H1 (cell line): ENCODE data around the gene PPP1R14B. TPM values are rescaled to one million over a fixed set of nuclear protein-coding genes. Genes with fewer than 3 reads are reported as not detected.

Source experiments
- CTCF ChIA-PET: fragments of 300-600 bp; sonication (Branson Sonifier 250); formaldehyde crosslinking; loops from one replicate; lab custom pipeline; 2021; ENCODE audit not compliant: partially characterized antibody; lab: Charles Lee
- POLR2A ChIA-PET: fragments of 300-600 bp; sonication (Branson Sonifier 250); formaldehyde crosslinking; loops from one replicate; lab custom pipeline; 2021; ENCODE audit warnings: inconsistent platforms; ENCODE audit not compliant: partially characterized antibody; lab: Charles Lee
- DNase-seq, 2 experiments: peaks; one replicate each; pipeline versions ENCODE4 v3.0.0 to v3.0.0-alpha.2; 2010 to 2022; ENCODE audit warnings: low spot score in 2 of 2, low read depth in 1 of 2, mixed read lengths in 1 of 2
- FAIRE-seq: peaks from 2 replicates; lab custom pipeline; 2011; peaks lifted over from hg19 to GRCh38; lab: Jason Lieb, UNC
- H2AFZ ChIP-seq: 2 replicates; pipeline ENCODE4 v1.8.1; 2012; ENCODE audit warnings: low read length, inconsistent platforms
- H2AK5ac ChIP-seq: 2 replicates; pipeline ENCODE4 v1.6.1; 2013; ENCODE audit warnings: low read depth, low read length
- H2BK120ac ChIP-seq: replicated peaks from 2 replicates; pipeline ENCODE3; 2013; ENCODE audit warnings: low read depth, low read length, inconsistent platforms
- H2BK12ac ChIP-seq: 2 replicates; pipeline ENCODE4 v1.6.1; 2013; ENCODE audit warnings: low read depth, low read length
- H2BK15ac ChIP-seq: 2 replicates; pipeline ENCODE4 v1.6.1; 2013; ENCODE audit warnings: low read length
- H2BK20ac ChIP-seq: 2 replicates; pipeline ENCODE4 v1.6.1; 2013; ENCODE audit warnings: low read length
- H2BK5ac ChIP-seq: 2 replicates; pipeline ENCODE4 v1.6.1; 2013; ENCODE audit warnings: low read depth, low read length
- H3K14ac ChIP-seq: 2 replicates; pipeline ENCODE4 v1.6.1; 2013; ENCODE audit warnings: inconsistent platforms; ENCODE audit not compliant: insufficient read length
- H3K18ac ChIP-seq: 2 replicates; pipeline ENCODE4 v1.6.1; 2013; ENCODE audit warnings: low read length; ENCODE audit errors: extremely low read depth
- H3K23ac ChIP-seq: 2 replicates; pipeline ENCODE4 v1.6.1; 2013; ENCODE audit warnings: inconsistent platforms; ENCODE audit not compliant: insufficient read length
- H3K23me2 ChIP-seq: 2 replicates; pipeline ENCODE4 v1.6.1; 2013; ENCODE audit warnings: low read depth, low read length
- H3K27ac ChIP-seq: 2 replicates; pipeline ENCODE4 v1.6.1; 2011; ENCODE audit warnings: low read depth, low read length, inconsistent platforms
- H3K27me3 ChIP-seq, 4 experiments: replicated peaks in 1 of 4; 1 replicate in 1 of 4; 2 replicates in 3 of 4; pipeline versions ENCODE4 v1.6.1 to v1.8.1; 2011 to 2013; ENCODE audit warnings: low read length in 3 of 4, mild to moderate bottlenecking in 3 of 4, inconsistent platforms in 2 of 4, mixed read lengths in 2 of 4, moderate library complexity in 1 of 4; ENCODE audit not compliant: control insufficient read depth in 3 of 4, insufficient read depth in 3 of 4; ENCODE audit errors: extremely low read depth in 1 of 4
- H3K36me3 ChIP-seq, 4 experiments: 2 replicates each; pipeline versions ENCODE4 v1.6.1 to v1.8.1; 2011 to 2013; ENCODE audit warnings: mild to moderate bottlenecking in 4 of 4, low read length in 3 of 4, moderate library complexity in 2 of 4, control low read depth in 1 of 4, inconsistent platforms in 1 of 4; ENCODE audit not compliant: insufficient read depth in 4 of 4, control insufficient read depth in 2 of 4
- H3K4ac ChIP-seq: replicated peaks from 2 replicates; pipeline ENCODE3; 2013; ENCODE audit warnings: low read length, low read depth, mixed read lengths, inconsistent platforms; ENCODE audit not compliant: insufficient read length
- H3K4me1 ChIP-seq, 4 experiments: replicated peaks in 1 of 4; 1 replicate in 1 of 4; 2 replicates in 3 of 4; pipeline versions ENCODE4 v1.6.1 to v1.8.1; 2011 to 2013; ENCODE audit warnings: low read length in 3 of 4, inconsistent platforms in 2 of 4, mixed read lengths in 1 of 4; ENCODE audit not compliant: insufficient read depth in 4 of 4, control insufficient read depth in 3 of 4
- H3K4me2 ChIP-seq, 2 experiments: 2 replicates each; pipeline versions ENCODE4 v1.6.1 to v1.8.1; 2011 to 2013; ENCODE audit warnings: low read depth in 2 of 2, low read length in 2 of 2, control low read depth in 1 of 2, inconsistent platforms in 1 of 2, mild to moderate bottlenecking in 1 of 2; ENCODE audit not compliant: insufficient read depth in 1 of 2
- H3K4me3 ChIP-seq, 4 experiments: fragments of 200-600, 300-600 bp in 1 of 4; sonication (generic), shearing (Covaris generic), sonication (Bioruptor Twin) in 1 of 4; 2 replicates each; pipeline versions ENCODE4 v1.5.1 to v1.8.1; 2011 to 2016; ENCODE audit warnings: low read length in 4 of 4, low read depth in 3 of 4, control low read depth in 2 of 4, inconsistent platforms in 2 of 4, mild to moderate bottlenecking in 2 of 4, mixed read lengths in 1 of 4, moderate library complexity in 1 of 4; ENCODE audit not compliant: insufficient read depth in 2 of 4; ENCODE audit errors: extremely low read depth in 1 of 4
- H3K56ac ChIP-seq: replicated peaks from 2 replicates; pipeline ENCODE3; 2013; ENCODE audit warnings: low read depth, mild to moderate bottlenecking, mixed read lengths, low read length, inconsistent platforms; ENCODE audit not compliant: insufficient read length
- H3K79me1 ChIP-seq: 2 replicates; pipeline ENCODE4 v1.6.1; 2013; ENCODE audit warnings: low read depth, low read length, control low read depth
- H3K79me2 ChIP-seq, 2 experiments: 2 replicates each; pipeline versions ENCODE4 v1.6.1 to v1.8.1; 2012 to 2013; ENCODE audit warnings: low read length in 2 of 2, mild to moderate bottlenecking in 2 of 2, inconsistent platforms in 1 of 2; ENCODE audit not compliant: insufficient read depth in 2 of 2, control insufficient read depth in 1 of 2
- H3K9ac ChIP-seq, 4 experiments: replicated peaks in 1 of 4; 1 replicate in 1 of 4; 2 replicates in 3 of 4; pipeline versions ENCODE4 v1.6.1 to v1.8.1; 2011 to 2013; ENCODE audit warnings: low read depth in 3 of 4, low read length in 3 of 4, control low read depth in 2 of 4, mild to moderate bottlenecking in 2 of 4, moderate library complexity in 2 of 4, inconsistent platforms in 1 of 4; ENCODE audit errors: extremely low read depth in 1 of 4
- H3K9me3 ChIP-seq, 2 experiments: 2 replicates each; pipeline versions ENCODE4 v1.6.1 to v1.8.1; 2012 to 2013; ENCODE audit warnings: mild to moderate bottlenecking in 2 of 2, moderate library complexity in 2 of 2, control low read depth in 1 of 2, inconsistent platforms in 1 of 2, low read depth in 1 of 2, low read length in 1 of 2, mixed read lengths in 1 of 2; ENCODE audit not compliant: insufficient read depth in 2 of 2
- H4K20me1 ChIP-seq, 2 experiments: replicated peaks in 1 of 2; 2 replicates each; pipeline versions ENCODE3 to v1.8.1; 2011 to 2013; ENCODE audit warnings: inconsistent platforms in 2 of 2, low read length in 2 of 2, mild to moderate bottlenecking in 1 of 2; ENCODE audit not compliant: insufficient read depth in 2 of 2, control insufficient read depth in 1 of 2
- H4K5ac ChIP-seq: 2 replicates; pipeline ENCODE4 v1.6.1; 2013; ENCODE audit warnings: low read length, low read depth, mixed read lengths, inconsistent platforms; ENCODE audit not compliant: insufficient read length
- H4K8ac ChIP-seq: 2 replicates; pipeline ENCODE4 v1.8.0; 2013; ENCODE audit warnings: mild to moderate bottlenecking, moderate library complexity, low read length, inconsistent platforms; ENCODE audit not compliant: insufficient read depth; ENCODE audit errors: extremely low read depth
- H4K91ac ChIP-seq: replicated peaks from 2 replicates; pipeline ENCODE3; 2013; ENCODE audit warnings: low read length, mixed read lengths, inconsistent platforms; ENCODE audit not compliant: insufficient read length
- ASH2L ChIP-seq: fragments of 200-600, 300-600 bp; sonication (generic); IDR thresholded peaks from one replicate; pipeline ENCODE4 v1.7.1; 2017; ENCODE audit warnings: low read length
- BCL11A ChIP-seq, 2 experiments: IDR thresholded peaks; one replicate each; pipeline ENCODE4 v1.6.1; 2011; ENCODE audit warnings: low read depth in 2 of 2, low read length in 2 of 2, mild to moderate bottlenecking in 2 of 2
- EGR1 ChIP-seq: IDR thresholded peaks from 2 replicates; pipeline ENCODE4 v1.6.1; 2011; ENCODE audit warnings: low read depth, low read length, borderline replicate concordance
- NANOG ChIP-seq: IDR thresholded peaks from 2 replicates; pipeline ENCODE4 v1.6.1; 2011; ENCODE audit warnings: low read length, low read depth, mild to moderate bottlenecking, inconsistent platforms; ENCODE audit not compliant: insufficient read depth, poor library complexity, severe bottlenecking
- NRF1 ChIP-seq: IDR thresholded peaks from 2 replicates; pipeline ENCODE4 v1.6.1; 2011; ENCODE audit warnings: mild to moderate bottlenecking, low read depth, low read length, improper control_type of control experiment
- PHF8 ChIP-seq: fragments of 200-600 bp; sonication (generic); conservative IDR thresholded peaks from 2 replicates; pipeline ENCODE4 v1.7.1; 2012; ENCODE audit warnings: low read depth, mild to moderate bottlenecking, inconsistent platforms, low read length, moderate library complexity
- RAD21 ChIP-seq, 2 experiments: IDR thresholded peaks in 1 of 2; conservative IDR thresholded peaks in 1 of 2; 2 replicates each; pipeline ENCODE4 v1.6.1; 2011; ENCODE audit warnings: low read depth in 2 of 2, low read length in 2 of 2, improper control_type of control experiment in 1 of 2, inconsistent platforms in 1 of 2, mild to moderate bottlenecking in 1 of 2, moderate library complexity in 1 of 2
- RNF2 ChIP-seq: fragments of 200-900, 300-1000 bp; sonication (generic); IDR thresholded peaks from 2 replicates; pipeline ENCODE4 v1.7.1; 2016; ENCODE audit warnings: borderline replicate concordance, low read depth, mild to moderate bottlenecking, antibody characterized with exemption, low read length; ENCODE audit not compliant: poor library complexity, severe bottlenecking; ENCODE audit errors: missing control alignments
- SP1 ChIP-seq: IDR thresholded peaks from 2 replicates; pipeline ENCODE4 v1.6.1; 2011; ENCODE audit warnings: low read depth, low read length
- WGBS, 2 experiments: shearing (Covaris generic) in 1 of 2; methylation state at CpG; one replicate each; pipeline versions ENCODE4 v1.1.6 to v1.1.7; 2013 to 2015; ENCODE audit warnings: low lambda C conversion rate in 2 of 2, mixed read lengths in 2 of 2, inconsistent platforms in 1 of 2, low coverage in 1 of 2, missing lambda C conversion rate in 1 of 2; ENCODE audit not compliant: insufficient replicate concordance in 2 of 2, insufficient coverage in 1 of 2, insufficient read length in 1 of 2; ENCODE audit errors: extremely low coverage in 1 of 2, missing lambda C conversion rate in 1 of 2; 5-methylcytosine and 5-hydroxymethylcytosine counted together
- polyA plus RNA-seq, 7 experiments: library from polyadenylated mRNA; depleted of rRNA in 3 of 7; stranded (reverse) in 5 of 7; unstranded in 2 of 7; fragments of >200 nt in 5 of 7; fragments of 200-250 nt in 2 of 7; gene quantifications; 1 replicate in 5 of 7; 2 replicates in 1 of 7; 4 replicates in 1 of 7; pipeline versions ENCODE4 v1.2.1 to v1.2.3, GENCODE V29; 2011 to 2013; ENCODE audit warnings: missing spikeins in 2 of 7, mixed read lengths in 2 of 7
- total RNA-seq: library from RNA; stranded (reverse); fragmentation: NEBNext Ultra II Directional; extraction: Animal tissue kit (Norgen Biotek cat#: 25700); gene quantifications from 2 replicates; pipeline ENCODE4 v1.2.1, GENCODE V29; 2021

The PPP1R14B gene
- total and polyA plus RNA-seq, 2 of the 8 experiments (the other 6 are each of a cell fraction or from before 2014, with no cell fraction given) = 265 to 419 TPM

- Histone ChIP-seq H3K23ac (no peak overlapping the region), H3K9ac (no peak overlapping the region), H3K4me3 (no peak overlapping the region)
- TF ChIP-seq BCL11A (IDR thresholded peaks at IDR 0.05; ENCODE audit: low read depth in 2 of 2, low read length in 2 of 2) (no peak), EGR1 (no peak), PHF8 (no peak), RNF2 (no peak), NANOG (no peak), RAD21 (IDR thresholded peaks at IDR 0.05 in 1 of 2, conservative IDR thresholded peaks at IDR 0.05 in 1 of 2; ENCODE audit: low read depth in 2 of 2, low read length in 2 of 2) (no peak), ASH2L (no peak), SP1 (no peak), NRF1 (no peak)
Observed at GRCh38 chr11:64262271-64263002, 15.7 kb upstream of the PPP1R14B start.

More at GRCh38 chr11:64262271-64263002, 15.7 kb upstream of the PPP1R14B start:
- H3K27ac ChIP-seq = no peak overlapping the region
- H2BK120ac ChIP-seq = no peak overlapping the region
- no peak overlapping the region for H2AK5ac ChIP-seq
- ChIA-PET CTCF (interaction anchor here (0.9 to 8.5 kb wide), 10 partner anchors 6 to 81 kb away, joined by 3 to 102 read pairs (median 6); partner anchors contain the start of genes CATSPERZ, FERMT3, PLCB3 and PPP1R14B), POLR2A (interaction anchor here (1.2 to 11.9 kb wide), 5 partner anchors 6 to 38 kb away, joined by 3 to 352 read pairs (median 5); partner anchors contain the start of genes CATSPERZ, FKBP2, PLCB3 and PPP1R14B)
- H3K4me1 ChIP-seq = no peaks in the 10 kb centered on the region; a peak in 3 of 7 replicates
- H3K27me3 ChIP-seq = no peaks in the 10 kb centered on the region
- H4K8ac ChIP-seq = no peak overlapping the region; the same call in 1 of the 2 replicates
- no peaks in the 10 kb centered on the region for H3K23me2 ChIP-seq
- H2BK20ac ChIP-seq = no peak overlapping the region
- H3K79me1 ChIP-seq = no peaks in the 10 kb centered on the region
- no peak overlapping the region for H3K4me2 ChIP-seq
- no peaks in the 10 kb centered on the region for H3K9me3 ChIP-seq
- no peak overlapping the region for H3K18ac ChIP-seq
- H2AFZ ChIP-seq = no peak overlapping the region
- H4K20me1 ChIP-seq = peaks cover 8 to 20% of the 10 kb centered on the region in 2 experiments
- no peaks in the 10 kb centered on the region for H3K79me2 ChIP-seq
- no peak overlapping the region for H4K91ac ChIP-seq
- no peak overlapping the region for H2BK12ac ChIP-seq
- H3K4ac ChIP-seq = no peak overlapping the region
- H3K14ac ChIP-seq = no peak overlapping the region
- H2BK15ac ChIP-seq = no peak overlapping the region
- H3K36me3 ChIP-seq = peaks cover 22 to 81% (median 39%) of the 10 kb centered on the region in 4 experiments
- no peak overlapping the region for H4K5ac ChIP-seq
- no peak overlapping the region; the same call in 1 of the 2 replicates for H2BK5ac ChIP-seq
- WGBS, 2 experiments = 94% methylated on average over 42 of the region's 42 CpGs; no CpG with 5 or more reads in 1 of the 2 experiments
- FAIRE-seq = no peak
- DNase-seq = no peak
- no peak overlapping the region for H3K56ac ChIP-seq
